Neural cell (in vitro differentiated cells): ENCODE measurements around the gene REG1B.

Source experiments
- CTCF ChIP-seq: fragments of 450-650 bp; IDR thresholded peaks from 2 replicates; pipeline ENCODE4 v1.5.1; 2014; ENCODE audit warnings: antibody characterized with exemption, mild to moderate bottlenecking, moderate library complexity; ENCODE audit not compliant: poor library complexity, severe bottlenecking
- MXI1 ChIP-seq: fragments of 450-650 bp; conservative IDR thresholded peaks from 2 replicates; pipeline ENCODE4 v1.6.1; 2014; ENCODE audit warnings: antibody characterized with exemption, mild to moderate bottlenecking; ENCODE audit not compliant: poor library complexity, severe bottlenecking
- RAD21 ChIP-seq: fragments of 450-650 bp; conservative IDR thresholded peaks from 2 replicates; pipeline ENCODE4 v1.6.1; 2014; ENCODE audit warnings: antibody characterized with exemption, mild to moderate bottlenecking, moderate library complexity
- SMC3 ChIP-seq: fragments of 450-650 bp; conservative IDR thresholded peaks from 2 replicates; pipeline ENCODE4 v1.6.1; 2014; ENCODE audit warnings: antibody characterized with exemption, mild to moderate bottlenecking, moderate library complexity; ENCODE audit not compliant: poor library complexity
- TAF1 ChIP-seq: IDR thresholded peaks from 2 replicates; pipeline ENCODE4 v1.6.1; 2012; ENCODE audit warnings: low read depth

GRCh38 chr2:79082987-79083386 lies 4.8 kb downstream of the REG1B start:
- TF ChIP-seq CTCF: no peak
- no peak for TF ChIP-seq MXI1
- no peak for TF ChIP-seq TAF1
- TF ChIP-seq SMC3: no peak
- TF ChIP-seq RAD21: no peak
